ENCODE results near the gene UGT1A4.

Gene UGT1A4

GRCh38 chr2:233821196-233821595, 102.7 kb downstream of the UGT1A4 start:
- DNase-seq = no peak
- Histone ChIP-seq H3K4me1 (ENCODE audit: control extremely low read depth in 1 of 4, control insufficient read depth in 4 of 4, insufficient read depth in 4 of 4, low read length in 3 of 4) (no peaks in the 10 kb centered on the region), H3K27ac (ENCODE audit: insufficient read depth in 1 of 2, low read depth in 1 of 2, low read length in 2 of 2, poor library complexity in 1 of 2, severe bottlenecking in 2 of 2) (no peak overlapping the region), H3K27me3 (replicated peaks in 2 of 5; ENCODE audit: control insufficient read depth in 4 of 5, insufficient read depth in 5 of 5, low read length in 4 of 5) (no peaks in the 10 kb centered on the region), H3K9me3 (ENCODE audit: control extremely low read depth in 1 of 5, control insufficient read depth in 4 of 5, insufficient read depth in 2 of 5, low read depth in 1 of 5, low read length in 4 of 5) (no peaks in the 10 kb centered on the region), H3K36me3 (ENCODE audit: control insufficient read depth in 4 of 4, insufficient read depth in 4 of 4, low read length in 3 of 4) (no peaks in the 10 kb centered on the region), H3K4me3 (ENCODE audit: control insufficient read depth in 1 of 7, extremely low read depth in 1 of 7, insufficient read depth in 4 of 7, low read depth in 2 of 7, low read length in 6 of 7) (no peak overlapping the region)
- 100% methylated on average over 3 of the region's 3 CpGs for WGBS (ENCODE audit: insufficient coverage)
- CTCF ChIA-PET = no interaction called here
- POLR2A ChIA-PET = no interaction called here

- H3K27ac ChIP-seq (ENCODE audit: insufficient read depth in 1 of 2, low read depth in 1 of 2, low read length in 2 of 2, poor library complexity in 1 of 2, severe bottlenecking in 2 of 2) = no peak overlapping the region
- no peaks in the 10 kb centered on the region for H3K27me3 ChIP-seq (replicated peaks in 2 of 5; ENCODE audit: control insufficient read depth in 4 of 5, insufficient read depth in 5 of 5, low read length in 4 of 5)
- no peaks in the 10 kb centered on the region for H3K9me3 ChIP-seq (ENCODE audit: control extremely low read depth in 1 of 5, control insufficient read depth in 4 of 5, insufficient read depth in 2 of 5, low read depth in 1 of 5, low read length in 4 of 5)
- no peak overlapping the region for H3K4me3 ChIP-seq (ENCODE audit: control insufficient read depth in 1 of 7, extremely low read depth in 1 of 7, insufficient read depth in 4 of 7, low read depth in 2 of 7, low read length in 6 of 7)
- no peak for DNase-seq
- no peaks in the 10 kb centered on the region for H3K4me1 ChIP-seq (ENCODE audit: control extremely low read depth in 1 of 4, control insufficient read depth in 4 of 4, insufficient read depth in 4 of 4, low read length in 3 of 4)
- ChIA-PET POLR2A (no interaction called here), CTCF (no interaction called here)
- no peaks in the 10 kb centered on the region for H3K36me3 ChIP-seq (ENCODE audit: control insufficient read depth in 4 of 4, insufficient read depth in 4 of 4, low read length in 3 of 4)
- 94% methylated on average over 5 of the region's 8 CpGs for WGBS (ENCODE audit: insufficient coverage)
Measured at GRCh38 chr2:233821709-233822100, 103.2 kb downstream of the UGT1A4 start.

- Histone ChIP-seq H3K4me1 (ENCODE audit: control extremely low read depth in 1 of 4, control insufficient read depth in 4 of 4, insufficient read depth in 4 of 4, low read length in 3 of 4) (no peaks in the 10 kb centered on the region), H3K4me3 (ENCODE audit: control insufficient read depth in 1 of 7, extremely low read depth in 1 of 7, insufficient read depth in 4 of 7, low read depth in 2 of 7, low read length in 6 of 7) (no peak overlapping the region), H3K9me3 (ENCODE audit: control extremely low read depth in 1 of 5, control insufficient read depth in 4 of 5, insufficient read depth in 2 of 5, low read depth in 1 of 5, low read length in 4 of 5) (no peaks in the 10 kb centered on the region), H3K27ac (ENCODE audit: insufficient read depth in 1 of 2, low read depth in 1 of 2, low read length in 2 of 2, poor library complexity in 1 of 2, severe bottlenecking in 2 of 2) (no peak overlapping the region), H3K36me3 (ENCODE audit: control insufficient read depth in 4 of 4, insufficient read depth in 4 of 4, low read length in 3 of 4) (no peaks in the 10 kb centered on the region), H3K27me3 (replicated peaks in 2 of 5; ENCODE audit: control insufficient read depth in 4 of 5, insufficient read depth in 5 of 5, low read length in 4 of 5) (no peaks in the 10 kb centered on the region)
- POLR2A ChIA-PET = no interaction called here
- CTCF ChIA-PET = no interaction called here
- 91% methylated on average over 21 of the region's 21 CpGs for WGBS (ENCODE audit: insufficient coverage)
- no peak for DNase-seq
Measured at GRCh38 chr2:233822101-233822771, 103.7 kb downstream of the UGT1A4 start.

Data from common myeloid progenitor, CD34-positive (primary cell).